ENCODE measurements around the gene ST8SIA2.

- no peak for TF ChIP-seq CTCF (IDR thresholded peaks at IDR 0.05)
- no peak for TF ChIP-seq ZFX (IDR thresholded peaks at IDR 0.05; ENCODE audit: borderline replicate concordance)
These were observed 61.6 kb downstream of the ST8SIA2 start for GRCh38 chr15:92455271-92455670.
